HEK293 (cell line): Measurements from ENCODE around the gene LZTR1.

ENCODE experiments used
- CTCF ChIA-PET: fragments of 350-600 bp; formaldehyde crosslinking; extraction: SDS; loops from one replicate; lab custom pipeline; 2021; ENCODE audit warnings: antibody characterized with exemption; lab: Yijun Ruan, JAX
- POLR2A ChIA-PET: fragments of 300-600 bp; formaldehyde crosslinking; extraction: SDS; loops from one replicate; lab custom pipeline; 2020; ENCODE audit warnings: antibody characterized with exemption, inconsistent platforms; lab: Yijun Ruan, JAX
- H3K27ac ChIP-seq: fragments of 200-500 bp; sonication (Bioruptor generic); 2 replicates; pipeline ENCODE4 v1.5.1; 2014; ENCODE audit warnings: low read depth, low read length, control low read depth, inconsistent platforms; ENCODE audit errors: extremely low read depth
- H3K36me3 ChIP-seq, 2 experiments: fragments of 200-500 bp in 1 of 2; sonication (Bioruptor generic) in 1 of 2; 1 replicate in 1 of 2; 2 replicates in 1 of 2; pipeline ENCODE4 v1.5.1; 2014 to 2017; ENCODE audit warnings: inconsistent platforms in 2 of 2, low read length in 2 of 2; ENCODE audit not compliant: control insufficient read depth in 2 of 2, insufficient read depth in 1 of 2
- H3K4me1 ChIP-seq: fragments of 200-500 bp; sonication (Bioruptor generic); 2 replicates; pipeline ENCODE4 v1.5.1; 2014; ENCODE audit warnings: mild to moderate bottlenecking, low read length, inconsistent platforms; ENCODE audit not compliant: control insufficient read depth, insufficient read depth
- H3K4me3 ChIP-seq: 2 replicates; pipeline ENCODE4 v1.5.1; 2011; ENCODE audit warnings: low read depth, mild to moderate bottlenecking, control low read depth, low read length, moderate library complexity
- H3K9me3 ChIP-seq: fragments of 200-500 bp; sonication (Bioruptor generic); 2 replicates; pipeline ENCODE4 v1.5.1; 2014; ENCODE audit warnings: low read depth, low read length, inconsistent platforms; ENCODE audit not compliant: control insufficient read depth, insufficient read depth
- ATF2 ChIP-seq: fragments of 450-650 bp; formaldehyde crosslinking; IDR thresholded peaks from 2 replicates; pipeline ENCODE4 v1.5.1; 2016; ENCODE audit warnings: missing biosample characterization, missing genetic modification characterization, low read depth
- GLIS2 ChIP-seq: fragments of 450-650 bp; formaldehyde crosslinking; IDR thresholded peaks from 2 replicates; pipeline ENCODE4 v1.5.1; 2016; ENCODE audit warnings: missing biosample characterization, missing genetic modification characterization
- HOXD13 ChIP-seq: sonication (generic); formaldehyde crosslinking; IDR thresholded peaks from 2 replicates; pipeline ENCODE4 v1.8.0; 2022; ENCODE audit warnings: missing genetic modification reagents, borderline replicate concordance
- MEIS1 ChIP-seq: sonication (generic); formaldehyde crosslinking; IDR thresholded peaks from 2 replicates; pipeline ENCODE4 v1.8.1; 2022; ENCODE audit warnings: missing genetic modification reagents, mild to moderate bottlenecking, borderline replicate concordance
- MZF1 ChIP-seq: fragments of 450-650 bp; formaldehyde crosslinking; IDR thresholded peaks from 2 replicates; pipeline ENCODE4 v1.5.1; 2017; ENCODE audit warnings: missing biosample characterization, missing genetic modification characterization, borderline replicate concordance
- RBAK ChIP-seq: fragments of 450-650 bp; formaldehyde crosslinking; IDR thresholded peaks from 2 replicates; pipeline ENCODE4 v1.5.1; 2016; ENCODE audit warnings: missing biosample characterization, missing genetic modification characterization
- TSHZ1 ChIP-seq: fragments of 450-650 bp; formaldehyde crosslinking; IDR thresholded peaks from 2 replicates; pipeline ENCODE4 v1.5.1; 2016; ENCODE audit warnings: missing biosample characterization, missing genetic modification characterization, borderline replicate concordance
- ZBTB1 ChIP-seq: fragments of 450-650 bp; formaldehyde crosslinking; IDR thresholded peaks from 2 replicates; pipeline ENCODE4 v1.5.1; 2016; ENCODE audit warnings: missing biosample characterization, missing genetic modification characterization
- ZNF416 ChIP-seq: fragments of 450-650 bp; formaldehyde crosslinking; IDR thresholded peaks from 2 replicates; pipeline ENCODE4 v1.5.1; 2016; ENCODE audit warnings: missing biosample characterization, missing genetic modification characterization
- ZNF426 ChIP-seq: fragments of 450-650 bp; formaldehyde crosslinking; IDR thresholded peaks from 2 replicates; pipeline ENCODE4 v1.5.1; 2017; ENCODE audit warnings: missing biosample characterization, missing genetic modification characterization, mild to moderate bottlenecking, inconsistent platforms, moderate library complexity
- ZNF514 ChIP-seq: fragments of 450-650 bp; formaldehyde crosslinking; IDR thresholded peaks from 2 replicates; pipeline ENCODE4 v1.5.1; 2016; ENCODE audit warnings: missing biosample characterization, missing genetic modification characterization
- ZNF585B ChIP-seq: fragments of 450-650 bp; formaldehyde crosslinking; IDR thresholded peaks from 2 replicates; pipeline ENCODE4 v1.5.1; 2016; ENCODE audit warnings: missing biosample characterization, missing genetic modification characterization
- ZNF624 ChIP-seq: fragments of 450-650 bp; formaldehyde crosslinking; IDR thresholded peaks from 2 replicates; pipeline ENCODE4 v1.5.1; 2017; ENCODE audit warnings: missing biosample characterization, missing genetic modification characterization
- TF ChIP-seq, protein P1 (sequence below): fragments of 450-650 bp; formaldehyde crosslinking; IDR thresholded peaks from 2 replicates; pipeline ENCODE4 v1.5.1; 2016; ENCODE audit warnings: missing biosample characterization, missing genetic modification characterization
- TF ChIP-seq, protein P2 (sequence below): fragments of 450-650 bp; formaldehyde crosslinking; IDR thresholded peaks from 2 replicates; pipeline ENCODE4 v1.5.1; 2017; ENCODE audit warnings: missing biosample characterization, missing genetic modification characterization

LZTR1 gene

GRCh38 chr22:20992056-20992442 is 10.0 kb downstream of the LZTR1 start:
- H3K9me3 ChIP-seq = no peaks in the 10 kb centered on the region
- H3K36me3 ChIP-seq = peaks cover 0 to 96% of the 10 kb centered on the region in 2 experiments; a peak in 1 of 3 replicates
- ChIA-PET CTCF (no interaction called here), POLR2A (interaction anchor here (1.4 to 2.4 kb wide), 2 partner anchors 10 kb away, joined by 6 to 22 read pairs; partner anchors contain the start of genes LZTR1 and THAP7)
- no peak overlapping the region for H3K4me3 ChIP-seq
- no peak overlapping the region for H3K27ac ChIP-seq
- TF ChIP-seq HOXD13 (CRISPR knock-in tag) = no peak
- TF ChIP-seq ATF2 (tag by site-specific recombination) = no peak
- TF ChIP-seq ZNF624 = no peak
- no peak for TF ChIP-seq ZBTB1 (tag by site-specific recombination)
- no peak for TF ChIP-seq TSHZ1
- TF ChIP-seq GLIS2 (tag by site-specific recombination) = no peak
- no peak for TF ChIP-seq MZF1 (tag by site-specific recombination)
- no peak for TF ChIP-seq MEIS1 (CRISPR knock-in tag)
- no peaks in the 10 kb centered on the region for H3K4me1 ChIP-seq

- no peak for TF ChIP-seq ZNF514 (tag by site-specific recombination)
- TF ChIP-seq, protein P1, sequence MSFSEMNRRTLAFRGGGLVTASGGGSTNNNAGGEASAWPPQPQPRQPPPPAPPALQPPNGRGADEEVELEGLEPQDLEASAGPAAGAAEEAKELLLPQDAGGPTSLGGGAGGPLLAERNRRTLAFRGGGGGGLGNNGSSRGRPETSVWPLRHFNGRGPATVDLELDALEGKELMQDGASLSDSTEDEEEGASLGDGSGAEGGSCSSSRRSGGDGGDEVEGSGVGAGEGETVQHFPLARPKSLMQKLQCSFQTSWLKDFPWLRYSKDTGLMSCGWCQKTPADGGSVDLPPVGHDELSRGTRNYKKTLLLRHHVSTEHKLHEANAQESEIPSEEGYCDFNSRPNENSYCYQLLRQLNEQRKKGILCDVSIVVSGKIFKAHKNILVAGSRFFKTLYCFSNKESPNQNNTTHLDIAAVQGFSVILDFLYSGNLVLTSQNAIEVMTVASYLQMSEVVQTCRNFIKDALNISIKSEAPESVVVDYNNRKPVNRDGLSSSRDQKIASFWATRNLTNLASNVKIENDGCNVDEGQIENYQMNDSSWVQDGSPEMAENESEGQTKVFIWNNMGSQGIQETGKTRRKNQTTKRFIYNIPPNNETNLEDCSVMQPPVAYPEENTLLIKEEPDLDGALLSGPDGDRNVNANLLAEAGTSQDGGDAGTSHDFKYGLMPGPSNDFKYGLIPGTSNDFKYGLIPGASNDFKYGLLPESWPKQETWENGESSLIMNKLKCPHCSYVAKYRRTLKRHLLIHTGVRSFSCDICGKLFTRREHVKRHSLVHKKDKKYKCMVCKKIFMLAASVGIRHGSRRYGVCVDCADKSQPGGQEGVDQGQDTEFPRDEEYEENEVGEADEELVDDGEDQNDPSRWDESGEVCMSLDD (tag by site-specific recombination) = no peak
- TF ChIP-seq ZNF426 (tag by site-specific recombination) = no peak
- no peak for TF ChIP-seq ZNF585B (tag by site-specific recombination)
- TF ChIP-seq ZNF416 (tag by site-specific recombination) = no peak
- TF ChIP-seq, protein P2, sequence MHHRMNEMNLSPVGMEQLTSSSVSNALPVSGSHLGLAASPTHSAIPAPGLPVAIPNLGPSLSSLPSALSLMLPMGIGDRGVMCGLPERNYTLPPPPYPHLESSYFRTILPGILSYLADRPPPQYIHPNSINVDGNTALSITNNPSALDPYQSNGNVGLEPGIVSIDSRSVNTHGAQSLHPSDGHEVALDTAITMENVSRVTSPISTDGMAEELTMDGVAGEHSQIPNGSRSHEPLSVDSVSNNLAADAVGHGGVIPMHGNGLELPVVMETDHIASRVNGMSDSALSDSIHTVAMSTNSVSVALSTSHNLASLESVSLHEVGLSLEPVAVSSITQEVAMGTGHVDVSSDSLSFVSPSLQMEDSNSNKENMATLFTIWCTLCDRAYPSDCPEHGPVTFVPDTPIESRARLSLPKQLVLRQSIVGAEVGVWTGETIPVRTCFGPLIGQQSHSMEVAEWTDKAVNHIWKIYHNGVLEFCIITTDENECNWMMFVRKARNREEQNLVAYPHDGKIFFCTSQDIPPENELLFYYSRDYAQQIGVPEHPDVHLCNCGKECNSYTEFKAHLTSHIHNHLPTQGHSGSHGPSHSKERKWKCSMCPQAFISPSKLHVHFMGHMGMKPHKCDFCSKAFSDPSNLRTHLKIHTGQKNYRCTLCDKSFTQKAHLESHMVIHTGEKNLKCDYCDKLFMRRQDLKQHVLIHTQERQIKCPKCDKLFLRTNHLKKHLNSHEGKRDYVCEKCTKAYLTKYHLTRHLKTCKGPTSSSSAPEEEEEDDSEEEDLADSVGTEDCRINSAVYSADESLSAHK = no peak
- TF ChIP-seq RBAK = no peak
- H3K27ac ChIP-seq = no peak overlapping the region
- no peaks in the 10 kb centered on the region for H3K9me3 ChIP-seq
- peaks cover 0 to 96% of the 10 kb centered on the region in 2 experiments; a peak in 1 of 3 replicates for H3K36me3 ChIP-seq
- H3K4me1 ChIP-seq = no peaks in the 10 kb centered on the region
- ChIA-PET POLR2A (interaction anchor here (0.9 kb wide), 1 partner anchor 10 kb away, joined by 3 read pairs; the partner anchor contains the start of gene LZTR1), CTCF (interaction anchor here (0.7 kb wide), 1 partner anchor 1934 kb away, joined by 4 read pairs; no protein-coding TSS in a partner anchor)
- no peak overlapping the region for H3K4me3 ChIP-seq
Measured at GRCh38 chr22:20992456-20993303, 10.6 kb downstream of the LZTR1 start.
